ELF-1 (cell line): ENCODE measurements around the gene SHFL.

ENCODE experiments used
- DNase-seq: peaks from one replicate; pipeline ENCODE4 v3.0.0-alpha.2; 2016; ENCODE audit warnings: low read depth, low spot score

SHFL gene

GRCh38 chr19:10107817-10108367, 21.8 kb downstream of the SHFL start:
- no peak for DNase-seq

- no peak for DNase-seq
Measured at GRCh38 chr19:10109528-10109927, 23.4 kb downstream of the SHFL start.

- DNase-seq, result no peak
Measured at GRCh38 chr19:10110076-10110971, 24.2 kb downstream of the SHFL start.

GRCh38 chr19:10110972-10111317, 24.8 kb downstream of the SHFL start:
- no peak for DNase-seq

GRCh38 chr19:10111405-10111811, 25.3 kb downstream of the SHFL start, which contains the start of gene P2RY11:
TSS of gene P2RY11 (plus strand) at chr19:10111693. CDS start at chr19:10111722, 29 bp downstream.
- no peak for DNase-seq

GRCh38 chr19:10112037-10112761, 26.1 kb downstream of the SHFL start:
- DNase-seq, result no peak

GRCh38 chr19:10112895-10113591, 26.9 kb downstream of the SHFL start:
- DNase-seq, result peak; percentile 77

- DNase-seq, result peak; percentile 51
Measured at GRCh38 chr19:10113592-10113963, 27.5 kb downstream of the SHFL start.

- DNase-seq, result peak; percentile 62
Measured at GRCh38 chr19:10113964-10114650, 28.0 kb downstream of the SHFL start.

GRCh38 chr19:10114651-10115391, 28.7 kb downstream of the SHFL start:
- DNase-seq, result peak; percentile 39

GRCh38 chr19:10115392-10116084, 29.4 kb downstream of the SHFL start:
- DNase-seq, result no peak

- no peak for DNase-seq
Measured at GRCh38 chr19:10116085-10116865, 30.2 kb downstream of the SHFL start.

GRCh38 chr19:10116866-10117616, 30.9 kb downstream of the SHFL start:
- no peak for DNase-seq

GRCh38 chr19:10118960-10119359, 32.8 kb downstream of the SHFL start:
- DNase-seq, result no peak

GRCh38 chr19:10120538-10121189, 34.5 kb downstream of the SHFL start:
- DNase-seq, result no peak

GRCh38 chr19:10122045-10122444, 35.9 kb downstream of the SHFL start:
- DNase-seq, result no peak

GRCh38 chr19:10124429-10124828, 38.3 kb downstream of the SHFL start:
- no peak for DNase-seq

- DNase-seq, result no peak
Measured at GRCh38 chr19:10126213-10126639, 40.1 kb downstream of the SHFL start.
